Neural progenitor cell (in vitro differentiated cells): ENCODE results near the gene CA12. TPM values are rescaled to one million over a fixed set of nuclear protein-coding genes. Genes with fewer than 3 reads are reported as not detected.

Experiments used
- DNase-seq: peaks from one replicate; pipeline ENCODE4 v3.0.0-alpha.2; 2016; ENCODE audit warnings: low spot score
- H2AFZ ChIP-seq: fragments of 200-600 bp; sonication (generic); replicated peaks from 2 replicates; pipeline ENCODE4 v1.6.1; 2016; ENCODE audit warnings: antibody characterized with exemption
- H3F3A ChIP-seq: fragments of 200-600 bp; sonication (generic); 2 replicates; pipeline ENCODE4 v1.6.1; 2016; ENCODE audit warnings: antibody characterized with exemption, low read depth
- H3K27ac ChIP-seq: fragments of 200-600 bp; sonication (generic); 2 replicates; pipeline ENCODE4 v1.5.1; 2016; ENCODE audit warnings: mild to moderate bottlenecking
- H3K27me3 ChIP-seq: fragments of 200-600 bp; sonication (generic); 2 replicates; pipeline ENCODE4 v1.6.1; 2016; ENCODE audit warnings: mild to moderate bottlenecking, moderate library complexity
- H3K36me3 ChIP-seq: fragments of 200-600 bp; sonication (generic); 2 replicates; pipeline ENCODE4 v1.5.1; 2016
- H3K4me1 ChIP-seq: fragments of 200-600 bp; sonication (generic); 2 replicates; pipeline ENCODE4 v1.6.1; 2016; ENCODE audit warnings: mixed run types
- H3K4me2 ChIP-seq: fragments of 200-600 bp; sonication (generic); 2 replicates; pipeline ENCODE4 v1.6.1; 2016
- H3K4me3 ChIP-seq: fragments of 200-600 bp; sonication (generic); 2 replicates; pipeline ENCODE4 v1.5.1; 2016
- H3K79me2 ChIP-seq: fragments of 200-600 bp; sonication (generic); 2 replicates; pipeline ENCODE4 v1.6.1; 2016; ENCODE audit warnings: low read depth
- H3K9ac ChIP-seq: fragments of 200-600 bp; sonication (generic); 2 replicates; pipeline ENCODE4 v1.6.1; 2016
- H3K9me3 ChIP-seq: fragments of 200-600 bp; sonication (generic); 2 replicates; pipeline ENCODE4 v1.5.1; 2016; ENCODE audit warnings: low read depth
- H4K20me1 ChIP-seq: fragments of 200-600 bp; sonication (generic); 2 replicates; pipeline ENCODE4 v1.6.1; 2016; ENCODE audit warnings: low read depth
- H3K27ac Mint-ChIP-seq: 3 replicates; pipeline ENCODE4 v1.8.0; 2021; ENCODE audit warnings: mixed read lengths
- H3K27me3 Mint-ChIP-seq: 2 replicates; pipeline ENCODE4 v1.8.0; 2022; ENCODE audit warnings: low read depth, mild to moderate bottlenecking, inconsistent platforms, moderate library complexity, mixed read lengths; ENCODE audit not compliant: insufficient read depth
- H3K36me3 Mint-ChIP-seq: 3 replicates; pipeline ENCODE4 v1.8.0; 2021; ENCODE audit warnings: mixed read lengths
- H3K4me1 Mint-ChIP-seq: 3 replicates; pipeline ENCODE4 v1.8.0; 2021; ENCODE audit warnings: mixed read lengths
- H3K4me3 Mint-ChIP-seq: 3 replicates; pipeline ENCODE4 v1.8.0; 2021; ENCODE audit warnings: mild to moderate bottlenecking, moderate library complexity, mixed read lengths
- H3K9me3 Mint-ChIP-seq: 3 replicates; pipeline ENCODE4 v1.8.0; 2020; ENCODE audit warnings: mixed read lengths
- EZH2 ChIP-seq: fragments of 200-600 bp; sonication (generic); IDR thresholded peaks from 2 replicates; pipeline ENCODE4 v1.6.1; 2017; ENCODE audit warnings: antibody characterized with exemption, mild to moderate bottlenecking, moderate library complexity
- EZH2phosphoT487 ChIP-seq: fragments of 200-600 bp; sonication (generic); IDR thresholded peaks from 2 replicates; pipeline ENCODE4 v1.6.1; 2017; ENCODE audit warnings: antibody characterized with exemption
- total RNA-seq: library from RNA; depleted of rRNA; stranded (reverse); fragments of >200 nt; gene quantifications from 2 replicates; pipeline ENCODE4 v1.2.3, GENCODE V29; 2015; ENCODE audit warnings: low replicate concordance
- TF ChIP-seq, protein P1 (sequence below): fragments of 200-600 bp; sonication (generic); IDR thresholded peaks from 2 replicates; pipeline ENCODE4 v1.5.1; 2017; ENCODE audit warnings: antibody characterized with exemption, mild to moderate bottlenecking

CA12 gene
- total RNA-seq, 1 donor from 2014 or later, result 0.45 TPM

DNA sequence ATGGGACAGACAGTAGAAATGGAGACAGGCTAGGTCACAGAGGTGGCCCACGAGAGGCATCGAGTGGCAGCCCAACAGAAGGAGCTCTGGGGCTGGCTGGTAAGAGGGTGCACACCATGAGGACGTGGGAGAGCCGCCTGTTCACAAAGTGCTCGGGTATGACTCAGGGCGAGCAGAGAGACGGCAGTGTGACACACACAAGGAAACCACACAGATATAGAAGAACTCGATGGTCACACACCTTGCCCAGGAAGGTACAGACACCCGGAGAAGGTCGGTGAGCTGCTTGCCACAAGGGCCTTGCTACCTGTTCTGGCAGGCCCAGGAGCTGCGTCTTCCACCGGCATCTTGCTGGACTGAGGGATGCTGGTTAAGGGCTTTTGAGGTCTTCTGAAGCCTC lies 50.2 kb downstream of the CA12 start:
- Mint-ChIP-seq H3K9me3 (no peaks in the 10 kb centered on the region), H3K4me1 (peaks cover 4% of the 10 kb centered on the region), H3K4me3 (no peak overlapping the region), H3K27ac (no peak overlapping the region), H3K27me3 (peaks cover 4% of the 10 kb centered on the region), H3K36me3 (peaks cover 1% of the 10 kb centered on the region)
- Histone ChIP-seq H3K4me3 (no peak overlapping the region), H3K9ac (no peak overlapping the region), H3K79me2 (no peaks in the 10 kb centered on the region), H3K36me3 (no peaks in the 10 kb centered on the region), H3K4me2 (no peak overlapping the region), H3K9me3 (no peaks in the 10 kb centered on the region), H2AFZ (no peak overlapping the region), H4K20me1 (no peaks in the 10 kb centered on the region), H3K27me3 (no peaks in the 10 kb centered on the region), H3K27ac (no peak overlapping the region), H3F3A (no peaks in the 10 kb centered on the region), H3K4me1 (no peaks in the 10 kb centered on the region)
- no peak for DNase-seq
- TF ChIP-seq, protein P1, sequence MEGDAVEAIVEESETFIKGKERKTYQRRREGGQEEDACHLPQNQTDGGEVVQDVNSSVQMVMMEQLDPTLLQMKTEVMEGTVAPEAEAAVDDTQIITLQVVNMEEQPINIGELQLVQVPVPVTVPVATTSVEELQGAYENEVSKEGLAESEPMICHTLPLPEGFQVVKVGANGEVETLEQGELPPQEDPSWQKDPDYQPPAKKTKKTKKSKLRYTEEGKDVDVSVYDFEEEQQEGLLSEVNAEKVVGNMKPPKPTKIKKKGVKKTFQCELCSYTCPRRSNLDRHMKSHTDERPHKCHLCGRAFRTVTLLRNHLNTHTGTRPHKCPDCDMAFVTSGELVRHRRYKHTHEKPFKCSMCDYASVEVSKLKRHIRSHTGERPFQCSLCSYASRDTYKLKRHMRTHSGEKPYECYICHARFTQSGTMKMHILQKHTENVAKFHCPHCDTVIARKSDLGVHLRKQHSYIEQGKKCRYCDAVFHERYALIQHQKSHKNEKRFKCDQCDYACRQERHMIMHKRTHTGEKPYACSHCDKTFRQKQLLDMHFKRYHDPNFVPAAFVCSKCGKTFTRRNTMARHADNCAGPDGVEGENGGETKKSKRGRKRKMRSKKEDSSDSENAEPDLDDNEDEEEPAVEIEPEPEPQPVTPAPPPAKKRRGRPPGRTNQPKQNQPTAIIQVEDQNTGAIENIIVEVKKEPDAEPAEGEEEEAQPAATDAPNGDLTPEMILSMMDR, result no peak
- TF ChIP-seq EZH2phosphoT487 (no peak), EZH2 (no peak)

GRCh38 chr15:63330926-63331325 lies 50.7 kb downstream of the CA12 start:
- Mint-ChIP-seq H3K4me3 (no peak overlapping the region), H3K27me3 (peaks cover 4% of the 10 kb centered on the region), H3K36me3 (peaks cover 1% of the 10 kb centered on the region), H3K9me3 (no peaks in the 10 kb centered on the region), H3K27ac (no peak overlapping the region), H3K4me1 (peaks cover 4% of the 10 kb centered on the region)
- no peaks in the 10 kb centered on the region for H3K4me1 ChIP-seq
- DNase-seq, result no peak
- H3K27me3 ChIP-seq, result no peaks in the 10 kb centered on the region
- no peak for TF ChIP-seq EZH2
- TF ChIP-seq EZH2phosphoT487, result no peak
- TF ChIP-seq, protein P1, result no peak
- H3K36me3 ChIP-seq, result no peaks in the 10 kb centered on the region
- no peak overlapping the region for H3K27ac ChIP-seq
- no peaks in the 10 kb centered on the region for H3F3A ChIP-seq
- H3K4me2 ChIP-seq, result no peak overlapping the region
- no peak overlapping the region for H2AFZ ChIP-seq
- H3K79me2 ChIP-seq, result no peaks in the 10 kb centered on the region
- no peaks in the 10 kb centered on the region for H4K20me1 ChIP-seq
- H3K9me3 ChIP-seq, result no peaks in the 10 kb centered on the region
- no peak overlapping the region for H3K4me3 ChIP-seq
- H3K9ac ChIP-seq, result no peak overlapping the region

- Histone ChIP-seq H3K9me3 (no peaks in the 10 kb centered on the region), H3K36me3 (no peaks in the 10 kb centered on the region), H2AFZ (no peak overlapping the region), H3K9ac (no peak overlapping the region), H3K27me3 (no peaks in the 10 kb centered on the region), H3K4me1 (no peaks in the 10 kb centered on the region), H3K4me2 (no peak overlapping the region), H3F3A (no peaks in the 10 kb centered on the region), H3K4me3 (no peak overlapping the region), H3K79me2 (no peaks in the 10 kb centered on the region), H3K27ac (no peak overlapping the region), H4K20me1 (no peaks in the 10 kb centered on the region)
- peaks cover 4% of the 10 kb centered on the region for H3K4me1 Mint-ChIP-seq
- H3K27me3 Mint-ChIP-seq, result peaks cover 4% of the 10 kb centered on the region
- no peak for DNase-seq
- H3K9me3 Mint-ChIP-seq, result no peaks in the 10 kb centered on the region
- no peak overlapping the region for H3K27ac Mint-ChIP-seq
- no peak for TF ChIP-seq EZH2phosphoT487
- TF ChIP-seq, protein P1, result no peak
- H3K36me3 Mint-ChIP-seq, result peaks cover 1% of the 10 kb centered on the region
- H3K4me3 Mint-ChIP-seq, result no peak overlapping the region
Measured at GRCh38 chr15:63329567-63330350, 51.9 kb downstream of the CA12 start.
